Limb (tissue), 2 donors: ENCODE data around the gene DRD4.

Source experiments
- DNase-seq, 2 donors: peaks; one replicate each; pipeline ENCODE4 v3.0.0-alpha.2; 2016; ENCODE audit errors: extremely low spot score in 2 of 2

DRD4 gene

GRCh38 chr11:636511-637332, at the start of gene DRD4:
Gene DRD4 (plus strand): TSS chr11:637269. CDS start chr11:637305, 36 bp downstream.
- DNase-seq = no peak

- DNase-seq = no peak
These were observed 49.5 kb upstream of the DRD4 start for GRCh38 chr11:587546-587945.

GRCh38 chr11:587978-588380, 49.1 kb upstream of the DRD4 start:
- no peak for DNase-seq

DNA sequence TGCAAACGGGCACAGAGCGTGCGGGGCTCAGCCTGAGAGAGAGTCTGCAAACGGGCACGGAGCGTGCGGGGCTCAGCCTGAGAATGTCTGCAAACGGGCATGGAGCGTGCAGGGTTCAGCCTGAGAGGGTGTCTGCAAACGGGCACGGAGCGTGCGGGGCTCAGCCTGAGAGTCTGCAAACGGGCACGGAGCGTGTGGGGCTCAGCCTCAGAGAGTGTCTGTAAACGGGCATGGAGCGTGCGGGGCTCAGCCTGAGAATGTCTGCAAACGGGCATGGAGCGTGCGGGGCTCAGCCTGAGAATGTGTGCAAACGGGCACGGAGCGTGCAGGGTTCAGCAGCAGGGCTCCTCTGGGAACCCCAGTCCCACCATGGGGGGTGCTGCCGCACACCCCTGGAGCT, 47.3 kb upstream of the DRD4 start:
- DNase-seq = no peak

- DNase-seq = no peak
These were observed 46.1 kb upstream of the DRD4 start for GRCh38 chr11:590997-591396.

DNA sequence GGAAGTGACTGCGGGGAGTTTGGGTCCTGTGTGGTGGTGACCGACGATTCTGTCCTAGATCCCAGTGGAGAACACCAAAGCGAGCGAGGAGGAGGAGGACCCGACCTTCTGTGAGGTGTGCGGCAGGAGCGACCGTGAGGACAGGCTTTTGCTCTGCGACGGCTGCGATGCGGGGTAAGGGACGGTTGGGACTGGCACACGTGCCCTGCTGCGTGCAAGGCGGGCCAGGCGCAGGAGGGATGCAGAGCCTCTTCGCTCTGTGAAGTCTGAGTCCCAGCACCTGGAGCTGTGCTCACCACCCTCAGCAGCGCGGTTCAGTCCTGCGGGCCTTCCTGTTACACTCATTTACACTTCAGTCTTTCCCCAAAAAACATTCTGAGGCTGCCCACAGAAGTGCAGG, 44.6 kb upstream of the DRD4 start:
- DNase-seq = no peak

DNA sequence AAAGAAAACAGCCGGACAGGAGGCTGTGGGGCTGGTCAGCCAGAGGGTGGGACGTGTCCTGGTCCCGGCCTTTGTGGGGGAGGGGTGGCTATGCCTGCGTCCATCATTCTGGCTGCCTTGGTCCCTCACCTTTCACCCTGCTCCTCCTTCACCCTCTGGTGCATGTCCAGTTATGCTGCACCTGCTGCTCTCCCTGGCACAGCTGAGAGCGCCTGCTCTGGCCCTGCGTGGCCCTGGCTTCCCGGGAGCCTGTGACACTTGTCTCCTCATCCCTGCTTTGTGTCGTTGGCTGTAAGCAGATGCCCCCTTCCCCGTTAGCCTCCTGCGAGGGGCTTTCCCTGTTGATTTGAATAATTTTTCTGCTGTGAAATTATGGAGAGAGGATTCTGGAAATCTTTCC, 44.2 kb upstream of the DRD4 start:
- DNase-seq = no peak

- DNase-seq = no peak
These were observed 43.7 kb upstream of the DRD4 start for GRCh38 chr11:593347-593746.

GRCh38 chr11:595400-595799, 41.7 kb upstream of the DRD4 start:
- DNase-seq = no peak

GRCh38 chr11:596374-596773, 40.7 kb upstream of the DRD4 start:
- no peak for DNase-seq

- DNase-seq = no peak
These were observed 39.8 kb upstream of the DRD4 start for GRCh38 chr11:597166-597725.

DNA sequence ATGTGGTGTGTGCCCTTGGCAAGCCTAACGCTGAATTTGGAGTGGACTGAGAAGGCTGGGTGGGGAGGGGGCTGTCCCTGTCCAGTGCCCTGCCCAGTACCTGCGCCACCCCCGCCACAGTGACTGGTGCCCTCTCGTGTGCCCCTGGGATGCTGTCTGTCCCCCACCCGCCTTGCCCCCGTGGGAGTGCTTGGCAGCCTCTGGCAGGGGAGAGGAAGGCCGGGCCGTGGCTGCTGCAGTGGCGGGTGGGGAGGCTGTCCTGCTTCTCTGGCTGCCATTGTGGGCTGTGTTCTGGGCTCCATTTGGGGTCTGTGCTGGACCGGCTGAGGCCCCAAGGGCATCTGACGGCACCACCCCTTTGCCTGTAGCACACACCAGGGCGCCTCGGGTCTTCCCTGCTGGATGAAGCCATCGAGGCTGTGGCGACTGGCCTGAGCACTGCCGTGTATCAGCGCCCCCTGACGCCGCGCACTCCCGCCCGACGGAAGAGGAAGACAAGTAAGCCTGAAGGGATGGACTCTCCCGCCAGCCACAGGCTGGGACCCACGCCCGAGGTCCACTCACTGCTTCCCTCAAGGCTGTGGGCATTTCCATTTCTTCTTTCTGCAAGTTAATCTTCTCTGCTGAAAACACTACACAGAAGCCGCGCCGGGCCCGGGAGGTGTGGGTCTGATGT, 38.9 kb upstream of the DRD4 start:
- no peak for DNase-seq

DNA sequence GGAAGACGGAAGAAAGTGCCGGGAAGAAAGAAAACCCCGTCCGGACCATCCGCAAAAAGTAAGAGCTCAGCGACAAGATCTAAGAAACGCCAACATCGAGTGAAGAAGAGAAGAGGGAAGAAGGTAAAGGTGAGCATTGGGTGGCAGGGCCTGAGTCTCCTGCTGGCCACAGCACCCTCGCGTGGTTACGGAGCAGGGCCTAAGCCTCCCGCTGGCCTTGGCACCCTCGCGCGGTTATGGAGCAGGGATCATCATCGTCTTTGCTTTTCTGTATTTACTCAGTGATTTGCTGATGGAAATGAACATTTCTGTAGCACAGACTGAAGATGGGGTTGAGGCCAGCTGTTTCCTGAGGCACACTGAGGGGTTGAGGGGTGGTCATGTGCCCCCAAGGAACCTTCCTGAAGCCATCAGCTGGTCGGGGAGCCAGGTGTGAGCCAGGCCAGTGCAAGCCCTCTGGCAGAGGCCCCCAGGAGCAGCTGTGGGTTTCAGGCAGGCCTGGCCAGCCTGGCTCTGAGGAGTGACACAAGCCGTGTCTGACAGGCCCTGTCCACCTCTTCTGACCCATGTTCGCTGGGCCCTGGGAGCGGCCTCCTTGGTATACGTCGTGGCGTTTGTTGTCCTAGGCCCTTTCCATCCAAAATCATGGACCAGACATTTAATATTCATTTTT, 35.4 kb upstream of the DRD4 start:
- DNase-seq = no peak

GRCh38 chr11:603154-603553, 33.9 kb upstream of the DRD4 start:
- DNase-seq = no peak

GRCh38 chr11:605286-606129, 31.6 kb upstream of the DRD4 start:
- no peak for DNase-seq

- no peak for DNase-seq
These were observed 30.8 kb upstream of the DRD4 start for GRCh38 chr11:606245-606644.

- no peak for DNase-seq
These were observed 29.9 kb upstream of the DRD4 start for GRCh38 chr11:607020-607780.

- no peak for DNase-seq
These were observed 29.0 kb upstream of the DRD4 start for GRCh38 chr11:607971-608659.

DNA sequence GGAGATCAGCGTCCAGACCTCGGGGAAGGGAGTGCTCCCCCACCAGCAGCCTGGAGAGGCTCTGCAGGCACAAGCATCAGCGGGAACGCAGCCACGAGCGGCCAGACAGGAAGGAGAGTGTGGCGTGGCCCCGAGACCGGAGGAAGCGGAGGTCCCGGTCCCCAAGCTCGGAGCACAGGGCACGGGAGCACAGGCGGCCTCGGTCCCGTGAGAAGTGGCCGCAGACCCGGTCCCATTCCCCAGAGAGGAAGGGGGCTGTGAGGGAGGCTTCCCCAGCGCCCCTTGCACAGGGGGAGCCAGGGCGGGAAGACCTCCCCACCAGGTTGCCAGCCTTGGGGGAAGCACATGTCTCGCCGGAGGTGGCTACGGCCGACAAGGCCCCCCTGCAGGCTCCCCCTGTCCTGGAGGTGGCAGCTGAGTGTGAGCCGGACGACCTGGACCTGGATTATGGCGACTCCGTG, 28.2 kb upstream of the DRD4 start:
- no peak for DNase-seq

DNA sequence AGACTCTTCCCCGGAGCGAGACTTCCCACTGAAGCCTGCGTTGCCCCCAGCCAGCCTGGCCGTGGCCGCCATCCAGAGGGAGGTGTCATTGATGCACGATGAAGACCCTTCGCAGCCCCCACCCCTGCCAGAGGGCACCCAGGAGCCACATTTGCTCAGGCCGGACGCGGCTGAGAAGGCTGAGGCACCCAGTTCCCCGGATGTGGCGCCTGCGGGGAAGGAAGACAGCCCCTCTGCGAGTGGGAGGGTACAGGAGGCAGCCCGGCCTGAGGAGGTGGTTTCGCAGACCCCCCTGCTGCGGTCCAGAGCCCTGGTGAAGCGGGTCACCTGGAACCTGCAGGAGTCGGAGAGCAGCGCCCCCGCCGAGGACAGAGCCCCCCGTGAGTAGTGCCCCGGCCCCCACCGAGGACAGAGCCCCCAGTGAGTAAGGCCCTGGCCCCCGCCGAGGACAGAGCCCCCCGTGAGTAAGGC, 27.7 kb upstream of the DRD4 start:
- no peak for DNase-seq
